Central memory CD4-positive, alpha-beta T cell (primary cell): ENCODE results near the gene NOL7.

Experiments used
- DNase-seq: peaks from one replicate; pipeline ENCODE4 v3.0.0; 2022

Gene NOL7

GRCh38 chr6:13655700-13656099, 40.6 kb downstream of the NOL7 start:
- DNase-seq = no peak

GRCh38 chr6:13660273-13660672, 45.1 kb downstream of the NOL7 start:
- DNase-seq = no peak

DNA sequence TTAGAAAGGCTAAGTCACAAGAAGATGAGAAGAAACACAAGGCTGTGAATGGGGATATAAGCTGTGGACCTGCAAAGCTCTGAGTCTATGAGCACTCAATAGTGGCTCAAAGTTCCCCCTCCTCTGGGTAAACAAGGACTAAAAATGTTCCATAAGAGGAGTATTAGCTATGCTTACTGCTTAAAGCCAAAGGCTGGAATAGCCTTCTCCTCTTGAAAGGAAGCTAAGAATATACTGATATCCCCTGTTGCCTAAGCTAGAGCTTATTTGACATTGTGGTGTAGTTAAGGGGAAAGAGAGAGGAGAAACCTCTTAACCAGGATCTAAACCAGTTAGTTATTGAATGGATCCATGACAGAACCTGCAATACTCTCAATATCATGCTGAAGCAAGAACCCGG, 45.8 kb downstream of the NOL7 start:
- no peak for DNase-seq

- no peak for DNase-seq
These were observed 46.5 kb downstream of the NOL7 start for GRCh38 chr6:13661647-13662046.

DNA sequence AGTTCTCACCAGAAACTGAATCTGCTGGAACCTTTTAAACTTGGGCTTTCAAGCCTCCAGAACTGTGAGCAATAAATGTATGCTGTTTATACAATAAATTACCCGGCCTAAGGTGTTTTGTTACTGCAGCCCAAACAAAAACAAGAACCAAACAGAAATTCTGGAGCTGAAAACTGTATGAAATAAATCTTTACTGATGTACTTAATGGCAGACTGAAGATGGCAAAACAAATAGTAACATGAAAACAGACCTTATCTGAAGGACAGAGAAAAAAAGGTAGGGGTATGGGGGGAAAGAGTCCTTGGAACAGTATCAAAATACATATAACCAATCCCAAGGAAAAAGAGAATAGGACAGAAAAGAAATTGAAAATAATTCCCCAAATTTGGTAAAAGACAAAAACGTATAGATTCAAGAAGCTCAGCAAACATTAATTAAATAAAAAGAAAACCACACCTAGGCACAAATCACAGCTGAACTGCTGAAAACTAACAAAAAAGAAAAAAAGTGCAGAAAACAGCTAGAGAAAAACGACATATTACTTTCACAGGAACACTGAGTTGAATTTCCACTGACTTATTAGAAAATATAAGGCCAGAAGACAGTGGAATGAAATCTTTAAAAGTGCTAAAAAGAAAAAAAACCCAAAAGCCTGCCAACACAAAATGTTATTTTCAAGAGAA, 47.7 kb downstream of the NOL7 start:
- DNase-seq = no peak

GRCh38 chr6:13663986-13664385, 48.9 kb downstream of the NOL7 start:
- DNase-seq = no peak

DNA sequence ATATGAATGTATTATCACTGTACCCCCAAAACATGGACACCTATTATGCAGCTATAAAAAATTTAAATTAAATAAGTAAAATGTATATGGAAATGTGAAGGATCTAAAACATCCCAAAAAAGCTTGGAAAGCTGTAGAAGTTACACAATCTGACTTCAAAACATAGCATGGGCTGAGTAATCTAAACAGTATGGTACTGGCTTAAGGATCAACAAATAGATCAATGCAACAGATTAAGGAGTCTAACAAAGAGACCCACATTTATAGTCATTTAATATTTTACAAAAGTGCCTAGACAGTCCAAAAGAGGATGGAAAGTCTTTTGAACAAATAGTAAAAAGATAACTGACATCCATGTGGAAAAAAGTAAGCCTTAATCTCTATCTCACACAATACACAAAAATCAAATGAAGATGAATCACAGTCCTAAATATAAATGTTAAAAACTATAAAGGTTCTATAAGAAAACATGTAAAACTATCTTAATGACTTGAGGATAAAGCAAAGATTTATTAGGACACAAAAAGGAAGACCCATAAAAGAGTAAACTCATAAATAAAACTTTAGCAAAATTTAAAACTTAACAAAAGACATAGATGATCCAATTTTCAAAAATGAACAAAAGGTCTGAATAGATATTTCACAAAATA, 49.7 kb downstream of the NOL7 start:
- no peak for DNase-seq

GRCh38 chr6:13666194-13667105, 51.3 kb downstream of the NOL7 start:
- no peak for DNase-seq

DNA sequence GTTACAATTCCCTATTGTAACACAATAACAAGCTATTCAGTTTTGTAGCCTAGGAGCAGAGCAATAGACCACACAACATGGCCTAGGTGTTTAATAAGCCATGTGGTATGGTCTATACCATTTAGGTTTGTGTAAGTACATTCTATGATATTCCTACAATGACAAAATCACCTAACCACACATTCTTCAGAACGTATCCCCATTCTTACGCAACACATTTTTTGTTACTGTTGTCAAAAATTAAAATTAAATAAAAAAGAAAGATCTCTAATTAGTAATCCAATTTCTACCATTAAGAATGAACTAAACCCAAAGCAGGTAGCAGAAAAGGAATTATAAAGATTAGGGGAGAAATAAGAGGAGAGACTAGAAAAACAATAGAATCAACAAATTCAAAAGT, 52.5 kb downstream of the NOL7 start:
- no peak for DNase-seq

DNA sequence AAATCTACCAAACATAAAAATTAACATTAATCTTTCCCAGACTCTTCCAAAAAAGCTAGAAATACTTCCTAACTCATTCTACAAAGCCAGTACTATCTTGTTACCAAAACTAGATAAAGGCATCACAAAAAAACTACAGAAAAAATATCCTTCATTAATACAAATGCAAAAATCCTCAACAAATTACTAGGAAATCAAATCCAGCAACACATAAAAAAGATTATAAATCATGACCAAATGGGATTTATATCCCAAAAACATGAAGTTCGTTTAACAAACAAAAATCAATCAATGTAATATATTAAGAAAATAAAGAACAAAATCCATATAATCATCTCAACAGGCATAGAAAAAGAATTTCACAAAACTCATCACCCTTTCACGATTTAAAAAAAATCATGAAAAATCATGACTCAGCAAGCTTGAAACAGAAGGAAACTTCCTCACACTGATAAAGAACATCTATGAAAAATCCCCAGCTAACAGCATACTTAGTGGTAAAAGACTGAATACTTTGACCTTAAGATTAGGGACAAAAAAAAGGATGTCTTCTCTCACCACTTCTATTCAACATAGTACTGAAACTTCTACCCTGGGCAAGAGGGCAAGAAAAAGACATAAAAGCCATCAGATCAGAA, 53.3 kb downstream of the NOL7 start:
- DNase-seq = no peak

- no peak for DNase-seq
These were observed 54.3 kb downstream of the NOL7 start for GRCh38 chr6:13669476-13669875.
